Activated naive CD4-positive, alpha-beta T cell treated with anti-CD3 and anti-CD28 coated beads, Interleukin-2, amount 50 U/mL, for 24 hours (primary cell): ENCODE measurements around the gene EFCC1.
A peak's percentile ranks its signal among the peaks of the same experiment; 100 is the strongest.

ENCODE experiments used
- H3K27ac Mint-ChIP-seq: one replicate; pipeline ENCODE4 v1.8.0; 2021; ENCODE audit warnings: mild to moderate bottlenecking, mixed read lengths
- H3K27me3 Mint-ChIP-seq: one replicate; pipeline ENCODE4 v1.8.0; 2021; ENCODE audit warnings: mixed read lengths
- H3K36me3 Mint-ChIP-seq: one replicate; pipeline ENCODE4 v1.8.0; 2021; ENCODE audit warnings: mixed read lengths
- H3K4me1 Mint-ChIP-seq: one replicate; pipeline ENCODE4 v1.8.0; 2021; ENCODE audit warnings: mixed read lengths
- H3K4me3 Mint-ChIP-seq: one replicate; pipeline ENCODE4 v1.8.0; 2021; ENCODE audit warnings: mild to moderate bottlenecking, mixed read lengths
- H3K9me3 Mint-ChIP-seq: one replicate; pipeline ENCODE4 v1.8.0; 2021; ENCODE audit warnings: mixed read lengths

EFCC1 gene

GRCh38 chr3:129002573-129003569, 1.8 kb downstream of the EFCC1 start:
- H3K4me3 Mint-ChIP-seq, result peak overlapping the region; percentile 77
- H3K4me1 Mint-ChIP-seq, result peaks cover 44% of the 10 kb centered on the region
- peaks cover 14% of the 10 kb centered on the region for H3K27me3 Mint-ChIP-seq
- no peaks in the 10 kb centered on the region for H3K9me3 Mint-ChIP-seq
- peak overlapping the region; percentile 33 for H3K27ac Mint-ChIP-seq
- H3K36me3 Mint-ChIP-seq, result peaks cover 2% of the 10 kb centered on the region

DNA sequence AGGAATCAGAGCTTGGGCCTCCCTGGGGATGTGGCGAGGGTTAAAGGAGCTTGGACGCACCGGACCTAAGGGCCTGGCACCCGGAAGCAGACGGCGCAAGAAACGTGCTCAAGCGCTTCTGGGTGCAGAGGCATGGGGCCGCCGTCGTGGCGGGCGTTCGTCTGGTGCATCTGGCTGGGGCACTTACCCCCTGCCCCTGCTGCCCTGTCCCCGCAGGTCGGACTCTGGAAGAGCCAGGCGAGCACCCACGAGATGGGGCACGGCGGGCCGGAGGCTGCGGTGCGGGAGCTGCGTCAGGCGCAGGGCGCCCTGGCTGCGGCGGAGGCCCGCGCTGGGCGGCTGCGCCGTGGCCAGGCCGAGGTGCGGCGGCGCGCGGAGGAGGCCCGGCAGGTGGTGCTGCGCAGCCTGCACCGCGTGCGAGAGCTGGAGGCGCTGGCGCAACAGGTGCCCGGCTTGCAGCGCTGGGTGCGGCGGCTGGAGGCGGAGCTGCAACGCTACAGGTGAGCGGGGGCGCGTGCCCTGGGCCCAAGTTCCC, 2.5 kb downstream of the EFCC1 start:
- Mint-ChIP-seq H3K9me3 (no peaks in the 10 kb centered on the region), H3K4me1 (peaks cover 41% of the 10 kb centered on the region), H3K27me3 (peaks cover 14% of the 10 kb centered on the region), H3K36me3 (peaks cover 2% of the 10 kb centered on the region), H3K27ac (no peak overlapping the region), H3K4me3 (peak overlapping the region; percentile 77)

GRCh38 chr3:129004639-129005295, 3.7 kb downstream of the EFCC1 start:
- Mint-ChIP-seq H3K36me3 (peaks cover 2% of the 10 kb centered on the region), H3K4me3 (peak overlapping the region; percentile 52), H3K4me1 (peaks cover 35% of the 10 kb centered on the region), H3K27me3 (peaks cover 14% of the 10 kb centered on the region), H3K9me3 (no peaks in the 10 kb centered on the region), H3K27ac (no peak overlapping the region)

DNA sequence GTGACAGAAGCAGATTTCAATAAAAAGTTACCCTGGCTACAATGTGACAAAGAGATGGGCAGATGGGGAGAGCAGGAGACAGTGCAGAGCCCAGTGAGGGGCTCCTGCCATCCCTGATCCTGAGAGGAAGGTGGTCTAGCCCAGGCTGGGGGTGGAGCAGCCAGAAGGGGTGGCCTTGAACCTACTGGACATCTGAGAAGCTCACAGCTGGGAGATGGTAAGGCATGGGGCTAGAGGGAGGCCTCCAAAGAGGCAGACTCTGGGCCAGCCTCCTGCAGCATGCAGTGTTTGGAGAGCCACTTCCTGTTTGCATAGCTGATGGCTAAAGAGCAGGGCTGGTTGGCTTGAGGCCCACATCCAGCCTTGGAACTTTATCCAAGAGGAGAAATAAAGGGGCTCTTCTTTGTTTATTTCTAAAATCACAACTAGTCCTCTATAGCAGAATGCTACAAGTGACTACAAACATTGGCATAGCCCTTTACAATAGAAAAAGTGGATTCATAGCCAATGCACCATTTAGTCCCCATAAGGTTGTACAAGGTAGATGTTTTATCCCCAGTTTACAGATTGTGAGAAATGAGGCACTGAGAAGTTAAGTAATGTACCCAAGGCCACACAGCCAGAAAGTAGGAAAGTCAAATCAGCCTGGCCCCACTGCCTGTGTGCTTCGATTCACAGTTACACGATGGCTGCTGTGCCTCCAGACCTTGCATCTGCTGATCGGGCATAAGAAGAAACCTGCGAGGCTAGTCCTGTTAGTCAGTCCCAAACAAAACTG, 4.6 kb downstream of the EFCC1 start:
- Mint-ChIP-seq H3K27me3 (peaks cover 12% of the 10 kb centered on the region), H3K27ac (peak overlapping the region; percentile 64), H3K4me3 (no peak overlapping the region), H3K9me3 (no peaks in the 10 kb centered on the region), H3K4me1 (peaks cover 35% of the 10 kb centered on the region), H3K36me3 (peaks cover 2% of the 10 kb centered on the region)

DNA sequence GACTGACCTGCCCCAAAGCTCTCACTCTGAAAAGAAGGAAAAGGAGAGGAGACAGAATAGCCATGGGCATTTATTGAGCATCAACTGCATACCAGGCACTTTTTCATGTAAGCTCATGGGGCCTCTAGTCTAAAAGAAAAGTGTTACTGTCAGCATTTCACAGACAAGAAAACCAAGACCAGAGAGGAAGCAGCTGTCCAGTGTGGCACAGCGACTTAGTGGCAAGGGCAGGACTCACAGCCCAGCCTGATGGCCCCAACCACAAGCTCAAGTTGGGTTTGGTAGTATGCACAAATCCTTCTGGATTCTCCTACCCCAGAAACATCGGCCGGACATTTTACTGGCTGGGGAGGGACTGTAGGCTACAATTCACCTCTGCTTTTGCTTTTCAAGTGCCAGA, 5.8 kb downstream of the EFCC1 start:
- Mint-ChIP-seq H3K36me3 (peaks cover 2% of the 10 kb centered on the region), H3K4me3 (no peak overlapping the region), H3K4me1 (peaks cover 35% of the 10 kb centered on the region), H3K27me3 (peaks cover 12% of the 10 kb centered on the region), H3K9me3 (no peaks in the 10 kb centered on the region), H3K27ac (no peak overlapping the region)

DNA sequence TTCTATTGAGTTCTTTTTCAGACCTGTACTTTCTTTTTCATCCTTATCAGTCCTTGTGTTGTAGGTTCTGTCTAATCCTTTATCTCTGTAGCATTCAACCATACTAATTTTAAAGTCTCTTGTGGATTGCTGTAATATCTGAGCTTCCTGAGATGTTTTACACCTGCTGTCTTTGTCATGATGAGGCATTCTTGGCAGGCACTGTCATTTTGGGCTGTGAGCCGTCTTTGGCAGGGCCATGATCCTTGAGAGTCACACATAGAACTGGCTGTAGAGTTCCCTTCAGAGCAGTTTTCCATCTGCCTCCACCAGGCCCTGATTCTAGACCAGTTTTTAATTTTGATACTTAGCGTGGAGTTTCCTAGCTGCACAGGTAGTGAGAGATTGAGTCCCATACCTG, 6.7 kb downstream of the EFCC1 start:
- Mint-ChIP-seq H3K9me3 (no peaks in the 10 kb centered on the region), H3K4me1 (peaks cover 33% of the 10 kb centered on the region), H3K4me3 (no peak overlapping the region), H3K27ac (peak overlapping the region; percentile 60), H3K27me3 (peaks cover 5% of the 10 kb centered on the region), H3K36me3 (peaks cover 2% of the 10 kb centered on the region)

DNA sequence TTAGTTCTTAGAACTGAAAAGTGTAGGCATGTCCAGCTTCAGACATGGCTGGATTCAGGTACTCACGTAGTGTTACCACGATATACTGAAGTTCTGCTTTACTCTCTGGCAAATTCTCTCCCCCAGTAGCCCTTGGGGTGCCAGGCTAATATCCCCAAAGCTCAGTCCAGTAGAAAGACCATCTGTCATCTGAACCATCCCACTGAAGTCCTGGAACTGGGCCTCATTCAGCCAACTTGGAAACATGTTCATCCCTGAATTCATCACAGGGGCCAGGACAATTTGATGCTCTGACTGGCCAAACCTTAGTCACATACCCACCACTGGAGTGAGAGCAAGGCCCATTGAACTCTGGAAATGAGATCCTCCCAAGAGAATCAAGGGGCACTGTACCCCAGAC, 8.2 kb downstream of the EFCC1 start:
- Mint-ChIP-seq H3K9me3 (no peaks in the 10 kb centered on the region), H3K36me3 (no peaks in the 10 kb centered on the region), H3K4me1 (peaks cover 22% of the 10 kb centered on the region), H3K27ac (no peak overlapping the region), H3K27me3 (no peaks in the 10 kb centered on the region), H3K4me3 (no peak overlapping the region)

- Mint-ChIP-seq H3K4me3 (no peak overlapping the region), H3K27me3 (no peaks in the 10 kb centered on the region), H3K4me1 (peaks cover 24% of the 10 kb centered on the region), H3K27ac (peak overlapping the region; percentile 51), H3K9me3 (no peaks in the 10 kb centered on the region), H3K36me3 (no peaks in the 10 kb centered on the region)
These were observed 9.3 kb downstream of the EFCC1 start for GRCh38 chr3:129010310-129010956.

GRCh38 chr3:129013491-129013891, 12.4 kb downstream of the EFCC1 start:
- H3K27ac Mint-ChIP-seq, result no peak overlapping the region
- H3K4me1 Mint-ChIP-seq, result peaks cover 45% of the 10 kb centered on the region
- no peaks in the 10 kb centered on the region for H3K27me3 Mint-ChIP-seq
- H3K9me3 Mint-ChIP-seq, result no peaks in the 10 kb centered on the region
- H3K36me3 Mint-ChIP-seq, result no peaks in the 10 kb centered on the region
- no peak overlapping the region for H3K4me3 Mint-ChIP-seq

GRCh38 chr3:129014148-129014547, 13.0 kb downstream of the EFCC1 start:
- Mint-ChIP-seq H3K36me3 (no peaks in the 10 kb centered on the region), H3K4me1 (peaks cover 52% of the 10 kb centered on the region), H3K27me3 (no peaks in the 10 kb centered on the region), H3K9me3 (no peaks in the 10 kb centered on the region), H3K4me3 (no peak overlapping the region), H3K27ac (peak overlapping the region; percentile 97)

DNA sequence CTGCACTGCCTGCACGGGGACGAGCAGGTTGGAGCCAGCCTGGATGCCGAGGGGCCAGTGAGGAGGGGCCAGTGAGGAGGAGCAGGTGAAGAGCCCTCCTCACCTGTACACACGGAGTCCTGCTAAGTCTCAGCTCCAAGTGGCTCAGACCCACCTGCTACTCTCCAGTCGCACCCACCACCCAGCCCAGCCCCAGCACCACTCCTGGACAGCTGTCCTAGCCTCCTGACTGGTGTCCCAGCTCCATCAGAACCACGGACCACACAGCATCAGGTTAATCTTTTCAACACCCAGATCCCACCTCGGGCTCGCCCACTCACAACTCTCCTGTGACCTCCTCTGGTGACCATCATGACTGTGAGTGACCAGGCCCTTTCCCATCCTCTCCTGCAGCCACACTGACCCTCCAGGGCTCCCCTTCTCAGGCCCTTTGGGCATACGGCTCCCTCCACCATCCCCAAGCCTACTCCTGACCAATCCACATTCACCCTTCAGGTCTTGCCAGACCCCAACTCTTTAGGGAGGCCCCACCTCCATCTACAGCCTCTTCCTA, 13.8 kb downstream of the EFCC1 start:
- H3K4me1 Mint-ChIP-seq, result peaks cover 54% of the 10 kb centered on the region
- no peaks in the 10 kb centered on the region for H3K27me3 Mint-ChIP-seq
- H3K36me3 Mint-ChIP-seq, result no peaks in the 10 kb centered on the region
- H3K4me3 Mint-ChIP-seq, result peak overlapping the region; percentile 26
- no peaks in the 10 kb centered on the region for H3K9me3 Mint-ChIP-seq
- H3K27ac Mint-ChIP-seq, result peak overlapping the region; percentile 97

DNA sequence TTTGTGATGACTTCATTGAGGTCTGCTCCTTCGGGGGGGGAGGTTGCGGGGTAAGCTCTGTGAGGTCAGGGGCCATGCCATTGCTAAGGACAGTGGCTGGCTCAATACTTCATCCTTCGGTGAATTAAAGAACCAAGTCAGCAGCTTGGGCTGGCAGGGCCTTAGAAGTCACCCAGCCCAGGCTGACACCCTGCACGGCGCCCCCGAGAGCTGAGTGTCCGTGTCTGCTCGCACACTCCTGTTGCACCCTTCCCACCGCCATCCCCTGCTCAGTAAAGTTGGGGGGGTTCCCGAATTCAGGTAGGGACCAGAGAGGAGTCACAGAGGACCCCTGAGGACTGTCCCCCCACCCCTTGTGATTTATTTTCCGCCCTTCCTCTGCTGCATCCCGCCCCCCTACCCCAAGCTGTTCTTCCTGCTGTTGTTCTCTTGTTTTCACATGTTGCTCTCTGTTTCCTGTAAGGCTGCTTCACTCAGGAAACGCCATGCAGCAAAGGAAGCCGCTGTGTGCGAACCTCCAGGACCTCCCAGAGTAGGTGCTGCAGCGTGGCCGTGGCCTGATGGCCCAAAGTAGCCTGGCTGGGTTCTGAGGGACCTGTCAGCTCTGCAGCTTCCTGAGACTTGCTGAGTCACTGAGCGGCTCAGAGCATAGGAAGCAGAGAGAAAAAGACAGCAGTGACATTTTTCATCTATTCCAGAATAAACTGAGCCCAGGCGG, 14.4 kb downstream of the EFCC1 start:
- Mint-ChIP-seq H3K27me3 (no peaks in the 10 kb centered on the region), H3K4me1 (peaks cover 54% of the 10 kb centered on the region), H3K36me3 (no peaks in the 10 kb centered on the region), H3K9me3 (no peaks in the 10 kb centered on the region), H3K4me3 (peak overlapping the region; percentile 85), H3K27ac (peak overlapping the region; percentile 97)

- Mint-ChIP-seq H3K4me1 (peaks cover 54% of the 10 kb centered on the region), H3K36me3 (no peaks in the 10 kb centered on the region), H3K27ac (peak overlapping the region; percentile 97), H3K27me3 (no peaks in the 10 kb centered on the region), H3K4me3 (peak overlapping the region; percentile 85), H3K9me3 (no peaks in the 10 kb centered on the region)
These were observed 15.2 kb downstream of the EFCC1 start for GRCh38 chr3:129016356-129016719.

GRCh38 chr3:129016720-129017483, 15.8 kb downstream of the EFCC1 start:
- peak overlapping the region; percentile 33 for H3K4me3 Mint-ChIP-seq
- H3K27me3 Mint-ChIP-seq, result no peaks in the 10 kb centered on the region
- H3K27ac Mint-ChIP-seq, result peak overlapping the region; percentile 97
- H3K9me3 Mint-ChIP-seq, result no peaks in the 10 kb centered on the region
- no peaks in the 10 kb centered on the region for H3K36me3 Mint-ChIP-seq
- H3K4me1 Mint-ChIP-seq, result peaks cover 58% of the 10 kb centered on the region
